HL-60 (cell line): ENCODE measurements around the gene ITPRIPL1.

Source experiments
- GABPA ChIP-seq: IDR thresholded peaks from 2 replicates; pipeline ENCODE4 v1.6.1; 2012; ENCODE audit warnings: low read depth
- POLR2AphosphoS5 ChIP-seq: IDR thresholded peaks from 2 replicates; pipeline ENCODE4 v1.6.1; 2012; ENCODE audit warnings: low read depth
- TF ChIP-seq, protein P1 (sequence below): IDR thresholded peaks from one replicate; pipeline ENCODE4 v1.5.1; 2011; ENCODE audit warnings: low read length, control low read depth, inconsistent platforms; ENCODE audit not compliant: insufficient read depth
- TF ChIP-seq, protein P2 (sequence below): IDR thresholded peaks from 2 replicates; pipeline ENCODE4 v1.6.1; 2012; ENCODE audit warnings: low read depth; ENCODE audit not compliant: insufficient replicate concordance

DNA sequence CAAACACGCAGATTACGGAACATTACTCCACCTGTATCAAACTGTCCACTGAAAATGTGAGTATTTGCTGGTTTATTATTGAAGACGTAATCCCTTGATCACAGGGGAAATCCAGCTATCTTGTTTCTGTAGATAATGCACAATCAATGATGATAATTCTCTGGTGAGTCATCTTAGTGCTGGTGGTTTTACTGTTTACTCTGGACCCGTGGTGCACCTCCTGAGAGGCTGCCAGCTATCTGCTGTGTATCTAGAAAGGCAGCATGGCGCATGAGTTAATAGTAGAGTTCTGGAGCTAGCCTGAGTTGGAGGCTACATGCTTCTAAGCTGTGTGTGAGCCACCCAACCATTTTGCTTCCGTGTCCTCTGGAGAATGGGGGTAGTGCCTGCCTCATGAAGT lies 17.0 kb downstream of the ITPRIPL1 start:
- no peak for TF ChIP-seq POLR2AphosphoS5
- TF ChIP-seq, protein P1, sequence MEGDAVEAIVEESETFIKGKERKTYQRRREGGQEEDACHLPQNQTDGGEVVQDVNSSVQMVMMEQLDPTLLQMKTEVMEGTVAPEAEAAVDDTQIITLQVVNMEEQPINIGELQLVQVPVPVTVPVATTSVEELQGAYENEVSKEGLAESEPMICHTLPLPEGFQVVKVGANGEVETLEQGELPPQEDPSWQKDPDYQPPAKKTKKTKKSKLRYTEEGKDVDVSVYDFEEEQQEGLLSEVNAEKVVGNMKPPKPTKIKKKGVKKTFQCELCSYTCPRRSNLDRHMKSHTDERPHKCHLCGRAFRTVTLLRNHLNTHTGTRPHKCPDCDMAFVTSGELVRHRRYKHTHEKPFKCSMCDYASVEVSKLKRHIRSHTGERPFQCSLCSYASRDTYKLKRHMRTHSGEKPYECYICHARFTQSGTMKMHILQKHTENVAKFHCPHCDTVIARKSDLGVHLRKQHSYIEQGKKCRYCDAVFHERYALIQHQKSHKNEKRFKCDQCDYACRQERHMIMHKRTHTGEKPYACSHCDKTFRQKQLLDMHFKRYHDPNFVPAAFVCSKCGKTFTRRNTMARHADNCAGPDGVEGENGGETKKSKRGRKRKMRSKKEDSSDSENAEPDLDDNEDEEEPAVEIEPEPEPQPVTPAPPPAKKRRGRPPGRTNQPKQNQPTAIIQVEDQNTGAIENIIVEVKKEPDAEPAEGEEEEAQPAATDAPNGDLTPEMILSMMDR = no peak
- TF ChIP-seq, protein P2, sequence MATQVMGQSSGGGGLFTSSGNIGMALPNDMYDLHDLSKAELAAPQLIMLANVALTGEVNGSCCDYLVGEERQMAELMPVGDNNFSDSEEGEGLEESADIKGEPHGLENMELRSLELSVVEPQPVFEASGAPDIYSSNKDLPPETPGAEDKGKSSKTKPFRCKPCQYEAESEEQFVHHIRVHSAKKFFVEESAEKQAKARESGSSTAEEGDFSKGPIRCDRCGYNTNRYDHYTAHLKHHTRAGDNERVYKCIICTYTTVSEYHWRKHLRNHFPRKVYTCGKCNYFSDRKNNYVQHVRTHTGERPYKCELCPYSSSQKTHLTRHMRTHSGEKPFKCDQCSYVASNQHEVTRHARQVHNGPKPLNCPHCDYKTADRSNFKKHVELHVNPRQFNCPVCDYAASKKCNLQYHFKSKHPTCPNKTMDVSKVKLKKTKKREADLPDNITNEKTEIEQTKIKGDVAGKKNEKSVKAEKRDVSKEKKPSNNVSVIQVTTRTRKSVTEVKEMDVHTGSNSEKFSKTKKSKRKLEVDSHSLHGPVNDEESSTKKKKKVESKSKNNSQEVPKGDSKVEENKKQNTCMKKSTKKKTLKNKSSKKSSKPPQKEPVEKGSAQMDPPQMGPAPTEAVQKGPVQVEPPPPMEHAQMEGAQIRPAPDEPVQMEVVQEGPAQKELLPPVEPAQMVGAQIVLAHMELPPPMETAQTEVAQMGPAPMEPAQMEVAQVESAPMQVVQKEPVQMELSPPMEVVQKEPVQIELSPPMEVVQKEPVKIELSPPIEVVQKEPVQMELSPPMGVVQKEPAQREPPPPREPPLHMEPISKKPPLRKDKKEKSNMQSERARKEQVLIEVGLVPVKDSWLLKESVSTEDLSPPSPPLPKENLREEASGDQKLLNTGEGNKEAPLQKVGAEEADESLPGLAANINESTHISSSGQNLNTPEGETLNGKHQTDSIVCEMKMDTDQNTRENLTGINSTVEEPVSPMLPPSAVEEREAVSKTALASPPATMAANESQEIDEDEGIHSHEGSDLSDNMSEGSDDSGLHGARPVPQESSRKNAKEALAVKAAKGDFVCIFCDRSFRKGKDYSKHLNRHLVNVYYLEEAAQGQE = no peak
- no peak for TF ChIP-seq GABPA
